H9 (cell line): ENCODE measurements around the gene VRK2. TPM values are rescaled to one million over a fixed set of nuclear protein-coding genes. Genes with fewer than 3 reads are reported as not detected.

Experiments
- DNase-seq: peaks from one replicate; pipeline ENCODE4 v3.0.0-alpha.2; 2017
- H2AFZ ChIP-seq: one replicate; pipeline ENCODE4 v1.6.1; 2013; ENCODE audit warnings: mild to moderate bottlenecking, low read length, control low read depth, moderate library complexity
- H2AK5ac ChIP-seq: 2 replicates; pipeline ENCODE4 v1.6.1; 2013; ENCODE audit warnings: low read length, control low read depth, mixed read lengths; ENCODE audit not compliant: insufficient read length
- H2BK120ac ChIP-seq: one replicate; pipeline ENCODE4 v1.6.1; 2013; ENCODE audit warnings: low read depth, mild to moderate bottlenecking, low read length, control low read depth, inconsistent platforms; ENCODE audit not compliant: poor library complexity, severe bottlenecking
- H2BK12ac ChIP-seq: 2 replicates; pipeline ENCODE4 v1.6.1; 2013; ENCODE audit warnings: low read length, control low read depth, mixed read lengths, low read depth; ENCODE audit not compliant: insufficient read length
- H2BK15ac ChIP-seq: 2 replicates; pipeline ENCODE4 v1.6.1; 2013; ENCODE audit warnings: low read depth, low read length, control low read depth
- H2BK20ac ChIP-seq: one replicate; pipeline ENCODE4 v1.6.1; 2013; ENCODE audit warnings: low read depth, mild to moderate bottlenecking, low read length, control low read depth, inconsistent platforms; ENCODE audit not compliant: poor library complexity, severe bottlenecking
- H2BK5ac ChIP-seq: 2 replicates; pipeline ENCODE4 v1.6.1; 2013; ENCODE audit warnings: low read length, control low read depth, mixed read lengths; ENCODE audit not compliant: insufficient read length
- H3K14ac ChIP-seq: 2 replicates; pipeline ENCODE4 v1.6.1; 2013; ENCODE audit warnings: low read length, control low read depth; ENCODE audit not compliant: insufficient read depth
- H3K18ac ChIP-seq: 2 replicates; pipeline ENCODE4 v1.6.1; 2013; ENCODE audit warnings: low read depth, mild to moderate bottlenecking, mixed read lengths, low read length, control low read depth; ENCODE audit not compliant: insufficient read length
- H3K23ac ChIP-seq: 2 replicates; pipeline ENCODE4 v1.6.1; 2013; ENCODE audit warnings: low read length, control low read depth, mixed read lengths, low read depth; ENCODE audit not compliant: insufficient read length
- H3K23me2 ChIP-seq: 2 replicates; pipeline ENCODE4 v1.6.1; 2013; ENCODE audit warnings: low read depth, mild to moderate bottlenecking, mixed read lengths, low read length, control low read depth; ENCODE audit not compliant: insufficient read length, poor library complexity, severe bottlenecking
- H3K27ac ChIP-seq: 2 replicates; pipeline ENCODE4 v1.5.1; 2013; ENCODE audit warnings: low read length, control low read depth, mixed read lengths, low read depth; ENCODE audit not compliant: insufficient read length
- H3K27me3 ChIP-seq: 2 replicates; pipeline ENCODE4 v1.6.1; 2013; ENCODE audit warnings: low read length, control low read depth, inconsistent platforms; ENCODE audit not compliant: insufficient read depth
- H3K4ac ChIP-seq: 2 replicates; pipeline ENCODE4 v1.6.1; 2013; ENCODE audit warnings: low read depth, mild to moderate bottlenecking, control low read depth, inconsistent platforms, low read length, moderate library complexity
- H3K4me1 ChIP-seq: 2 replicates; pipeline ENCODE4 v1.6.1; 2013; ENCODE audit warnings: low read length, control low read depth, inconsistent platforms; ENCODE audit not compliant: insufficient read depth
- H3K4me2 ChIP-seq: 2 replicates; pipeline ENCODE4 v1.6.1; 2013; ENCODE audit warnings: low read length, control low read depth, mixed read lengths; ENCODE audit not compliant: insufficient read length, insufficient read depth
- H3K56ac ChIP-seq: 2 replicates; pipeline ENCODE4 v1.6.1; 2013; ENCODE audit warnings: low read depth, mild to moderate bottlenecking, mixed read lengths, low read length, control low read depth; ENCODE audit not compliant: insufficient read length
- H3K79me1 ChIP-seq: 2 replicates; pipeline ENCODE4 v1.6.1; 2013; ENCODE audit warnings: low read depth, mild to moderate bottlenecking, moderate library complexity, low read length, control low read depth, inconsistent platforms; ENCODE audit not compliant: insufficient read depth, poor library complexity, severe bottlenecking
- H3K79me2 ChIP-seq: 2 replicates; pipeline ENCODE4 v1.6.1; 2013; ENCODE audit warnings: low read length, control low read depth, inconsistent platforms; ENCODE audit not compliant: insufficient read depth
- H3K9ac ChIP-seq: 2 replicates; pipeline ENCODE4 v1.6.1; 2013; ENCODE audit warnings: low read length, control low read depth, mixed read lengths; ENCODE audit not compliant: insufficient read length; ENCODE audit errors: extremely low read depth
- H3K9me3 ChIP-seq: one replicate; pipeline ENCODE4 v1.6.1; 2013; ENCODE audit warnings: low read depth, low read length, inconsistent platforms; ENCODE audit not compliant: control insufficient read depth
- H3T11ph ChIP-seq: one replicate; pipeline ENCODE4 v1.6.1; 2013; ENCODE audit warnings: mild to moderate bottlenecking, low read length, control low read depth, inconsistent platforms
- H4K20me1 ChIP-seq: one replicate; pipeline ENCODE4 v1.6.1; 2013; ENCODE audit not compliant: control insufficient read depth, insufficient read length, insufficient read depth
- H4K5ac ChIP-seq: 2 replicates; pipeline ENCODE4 v1.6.1; 2013; ENCODE audit warnings: low read depth, mild to moderate bottlenecking, mixed read lengths, low read length, control low read depth; ENCODE audit not compliant: insufficient read length
- H4K8ac ChIP-seq: replicated peaks from 2 replicates; pipeline ENCODE4 v1.6.1; 2013; ENCODE audit warnings: low read length, control low read depth, mixed read lengths, low read depth; ENCODE audit not compliant: insufficient read length
- H4K91ac ChIP-seq: 2 replicates; pipeline ENCODE4 v1.6.1; 2013; ENCODE audit warnings: low read depth, mild to moderate bottlenecking, moderate library complexity, mixed read lengths, low read length, control low read depth; ENCODE audit not compliant: insufficient read length
- H3K27ac Mint-ChIP-seq, 3 experiments: 2 replicates in 2 of 3; 3 replicates in 1 of 3; pipeline ENCODE4 v1.8.0; 2020 to 2021; ENCODE audit warnings: mixed read lengths in 3 of 3, mild to moderate bottlenecking in 1 of 3, moderate library complexity in 1 of 3
- H3K27me3 Mint-ChIP-seq: 2 replicates; pipeline ENCODE4 v1.8.0; 2021; ENCODE audit warnings: low read depth, mild to moderate bottlenecking, moderate library complexity, mixed read lengths
- H3K36me3 Mint-ChIP-seq, 3 experiments: 2 replicates in 2 of 3; 3 replicates in 1 of 3; pipeline ENCODE4 v1.8.0; 2020 to 2021; ENCODE audit warnings: low read depth in 3 of 3, mixed read lengths in 3 of 3; ENCODE audit not compliant: insufficient read depth in 1 of 3
- H3K4me1 Mint-ChIP-seq, 2 experiments: 2 replicates each; pipeline ENCODE4 v1.8.0; 2020; ENCODE audit warnings: mixed read lengths in 2 of 2
- H3K4me3 Mint-ChIP-seq, 2 experiments: 2 replicates in 1 of 2; 3 replicates in 1 of 2; pipeline ENCODE4 v1.8.0; 2020 to 2021; ENCODE audit warnings: mild to moderate bottlenecking in 2 of 2, mixed read lengths in 2 of 2, moderate library complexity in 1 of 2
- H3K9me3 Mint-ChIP-seq, 2 experiments: 2 replicates in 1 of 2; 3 replicates in 1 of 2; pipeline ENCODE4 v1.8.0; 2020; ENCODE audit warnings: mild to moderate bottlenecking in 2 of 2, mixed read lengths in 2 of 2, moderate library complexity in 1 of 2
- CTCF ChIP-seq: fragments of 200-600 bp; sonication (generic); conservative IDR thresholded peaks from 3 replicates; pipeline ENCODE4 v1.8.0; 2021; ENCODE audit warnings: antibody characterized with exemption, mild to moderate bottlenecking
- WGBS: extraction: QIAGEN DNeasy Blood & Tissue Kit; methylation state at CpG from one replicate; pipeline ENCODE4 v1.1.7; 2013; ENCODE audit warnings: missing lambda C conversion rate, low lambda C conversion rate, mixed read lengths; ENCODE audit not compliant: insufficient read length; ENCODE audit errors: extremely low coverage; 5-methylcytosine and 5-hydroxymethylcytosine counted together
- total RNA-seq: library from RNA; stranded (reverse); gene quantifications from 2 replicates; pipeline ENCODE4 v1.2.1, GENCODE V29; 2021

The VRK2 gene
- total RNA-seq, 1 experiment from 2014 or later: 23.8 TPM

DNA sequence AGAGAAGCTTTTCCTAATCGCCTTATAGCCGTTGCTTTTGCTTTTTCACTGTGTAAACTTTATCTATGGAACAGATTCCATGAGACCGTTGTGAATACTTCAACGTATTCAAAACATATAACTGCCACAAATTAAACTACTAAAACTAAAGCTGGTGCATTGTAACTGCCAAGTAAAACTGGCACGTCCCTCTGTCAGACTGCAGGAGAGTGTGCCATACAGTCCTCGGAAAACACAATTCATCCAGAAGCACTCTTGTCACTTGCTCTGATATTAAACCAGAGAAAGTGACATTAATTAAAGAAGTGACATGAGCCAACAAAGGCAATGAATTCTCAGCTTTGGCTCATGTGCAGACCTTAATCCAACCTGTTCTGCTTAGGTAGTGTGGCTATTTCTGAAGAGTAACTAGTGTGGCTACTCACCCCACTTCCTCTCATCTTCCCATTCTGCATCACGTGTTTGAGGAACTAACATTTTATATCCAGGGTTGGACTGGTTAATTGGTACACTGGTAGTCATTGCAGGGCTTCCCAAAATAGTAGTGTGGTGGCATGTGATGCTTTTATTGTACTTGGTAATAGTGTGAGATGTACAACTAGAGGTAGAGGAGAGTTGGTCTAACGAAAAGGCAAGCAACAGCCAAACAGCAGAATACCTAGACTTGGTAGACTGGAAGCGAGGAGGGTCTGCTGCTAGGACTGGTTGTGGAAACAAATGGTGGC, 9.7 kb downstream of the VRK2 start:
- H3K27ac Mint-ChIP-seq: peak overlapping the region in 1 of 3 experiments; percentile 32; a peak in 1 of 7 replicates
- Histone ChIP-seq H3K56ac (no peak overlapping the region), H3K18ac (no peak overlapping the region), H4K20me1 (no peaks in the 10 kb centered on the region), H2AK5ac (no peak overlapping the region), H3K9ac (no peak overlapping the region), H3K27ac (no peak overlapping the region), H4K5ac (no peak overlapping the region), H3K23me2 (no peaks in the 10 kb centered on the region), H3K79me1 (no peaks in the 10 kb centered on the region), H3K4ac (no peak overlapping the region), H3K9me3 (no peaks in the 10 kb centered on the region), H2AFZ (no peak overlapping the region), H4K91ac (no peak overlapping the region), H2BK15ac (no peak overlapping the region), H3K14ac (no peak overlapping the region), H2BK12ac (no peak overlapping the region), H2BK120ac (no peak overlapping the region), H3K27me3 (no peaks in the 10 kb centered on the region), H2BK20ac (no peak overlapping the region), H2BK5ac (no peak overlapping the region), H3K4me1 (peaks cover 4% of the 10 kb centered on the region; the same call in 1 of the 2 replicates), H3K79me2 (no peaks in the 10 kb centered on the region), H3T11ph (no peak overlapping the region), H3K4me2 (no peak overlapping the region), H4K8ac (no peak overlapping the region), H3K23ac (no peak overlapping the region)
- no peak for TF ChIP-seq CTCF
- DNase-seq: no peak
- no peaks in the 10 kb centered on the region for H3K9me3 Mint-ChIP-seq
- no CpG with 5 or more reads among the region's 9 CpGs for WGBS
- H3K4me1 Mint-ChIP-seq: peaks cover 39 to 40% of the 10 kb centered on the region in 2 experiments
- H3K27me3 Mint-ChIP-seq: no peaks in the 10 kb centered on the region
- peaks cover 0 to 11% (median 0%) of the 10 kb centered on the region in 3 experiments; a peak in 3 of 7 replicates for H3K36me3 Mint-ChIP-seq
- H3K4me3 Mint-ChIP-seq: no peak overlapping the region
